GM18907 (cell line): Measurements from ENCODE around the gene LARP1.

Experiments
- ATAC-seq: cut with Tn5 transposase; IDR thresholded peaks from one replicate; pipeline ENCODE4 v1.9.1; 2021; ENCODE audit warnings: mild to moderate bottlenecking, moderate library complexity; ENCODE audit not compliant: unreplicated experiment

The LARP1 gene

DNA sequence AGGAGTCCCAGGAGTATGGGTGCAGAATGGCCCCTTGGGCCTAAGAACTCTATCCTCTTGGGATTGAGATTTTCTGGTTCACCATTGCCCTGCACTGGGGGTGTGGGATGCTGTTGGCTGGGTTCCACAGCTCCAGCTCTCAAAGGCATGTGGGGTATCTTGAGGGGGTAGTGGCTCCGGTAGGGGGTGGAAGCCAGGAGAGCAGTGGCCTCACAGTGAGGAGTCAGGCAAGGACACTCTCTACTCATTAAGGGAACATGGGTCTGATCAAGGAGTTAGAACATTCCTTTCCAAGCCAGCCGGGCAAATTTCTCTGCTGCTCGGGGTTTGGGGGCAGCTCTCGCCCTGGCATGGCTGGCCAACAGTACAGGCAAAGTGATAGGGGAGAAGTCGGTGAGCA is 33.0 kb downstream of the LARP1 start:
- no peak for ATAC-seq

DNA sequence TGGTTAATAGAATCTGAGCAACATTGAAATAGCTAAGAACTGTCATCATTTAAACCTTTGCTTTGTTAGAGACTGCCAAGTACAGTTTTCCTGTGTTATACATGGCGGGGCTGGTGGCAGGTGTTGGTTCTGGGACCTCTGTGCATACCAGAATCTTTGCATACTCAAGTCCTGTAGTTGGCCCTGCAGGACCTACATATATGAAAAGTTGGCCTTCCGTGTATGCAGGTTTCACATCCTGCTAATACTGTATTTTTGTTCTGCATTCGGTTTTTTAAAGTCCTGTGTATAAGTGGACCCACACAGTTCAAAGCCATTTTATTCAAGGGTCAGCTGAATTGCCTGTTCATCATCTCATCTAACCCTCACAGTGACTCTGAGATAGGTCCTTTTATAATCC is 36.4 kb downstream of the LARP1 start:
- ATAC-seq, result peak; percentile 79

- no peak for ATAC-seq
Observed at GRCh38 chr5:154793599-154794524, 38.7 kb downstream of the LARP1 start.

GRCh38 chr5:154794525-154795234 is 39.5 kb downstream of the LARP1 start:
- ATAC-seq, result no peak

GRCh38 chr5:154795235-154795596 is 40.0 kb downstream of the LARP1 start:
- ATAC-seq, result no peak

DNA sequence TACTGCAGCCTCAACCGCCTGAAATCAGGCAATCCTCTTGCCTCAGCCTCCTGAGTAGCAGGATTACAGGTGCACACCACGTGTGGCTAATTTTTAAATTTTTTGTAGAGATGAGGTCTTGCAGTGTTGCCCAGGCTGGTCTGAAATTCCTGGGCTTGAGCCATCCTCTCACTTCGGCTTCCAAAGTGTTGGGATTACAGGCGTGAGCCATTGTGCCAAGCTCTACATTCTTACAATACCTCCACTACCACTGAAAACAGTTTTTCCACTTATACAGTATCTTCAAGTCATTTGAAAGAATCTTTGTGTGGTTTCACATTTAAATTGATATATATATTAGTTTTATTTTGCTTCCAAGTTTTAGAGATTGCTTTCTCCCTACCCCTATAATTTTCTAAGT is 42.6 kb downstream of the LARP1 start:
- no peak for ATAC-seq

DNA sequence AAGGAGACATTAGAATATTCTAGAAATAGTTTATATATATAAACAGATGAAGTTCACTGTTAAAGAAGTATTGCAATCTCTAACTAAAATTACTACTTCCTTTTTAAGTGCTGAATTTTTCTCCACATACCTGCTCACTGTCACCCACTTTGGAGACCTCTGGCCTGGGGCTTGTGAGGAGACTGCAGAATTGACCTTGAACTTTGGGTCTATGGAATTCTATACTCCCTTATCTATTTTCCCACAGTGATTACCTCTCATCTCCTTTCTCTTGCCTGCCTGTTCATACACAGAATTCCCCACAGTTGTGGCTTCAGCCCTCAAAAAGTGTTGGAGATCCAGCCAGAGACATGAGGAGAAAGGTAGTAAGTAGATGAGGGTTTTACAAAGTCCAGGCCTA is 45.4 kb downstream of the LARP1 start:
- no peak for ATAC-seq

DNA sequence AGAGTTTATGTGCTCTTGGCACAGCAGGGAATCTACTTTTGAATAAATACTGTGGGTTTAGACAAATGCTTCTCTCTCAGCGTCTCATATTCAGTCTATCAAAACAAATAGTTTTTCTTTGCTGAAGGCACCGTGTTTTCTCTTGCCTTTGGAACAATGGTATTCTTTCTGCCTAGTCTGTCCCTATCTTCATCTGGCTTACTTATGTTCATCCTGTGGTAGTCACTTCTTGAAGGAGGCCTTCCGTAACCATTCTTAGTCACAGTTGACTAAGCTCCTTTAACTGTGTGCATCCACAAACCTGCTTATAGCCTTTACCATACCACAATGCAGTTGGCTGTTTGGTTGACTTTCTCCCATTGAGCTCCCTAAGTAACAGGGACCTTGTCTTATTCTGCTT is 45.9 kb downstream of the LARP1 start:
- ATAC-seq, result no peak

- no peak for ATAC-seq
Observed at GRCh38 chr5:154802050-154802449, 46.9 kb downstream of the LARP1 start.

- no peak for ATAC-seq
Observed at GRCh38 chr5:154806176-154806575, 51.0 kb downstream of the LARP1 start.

DNA sequence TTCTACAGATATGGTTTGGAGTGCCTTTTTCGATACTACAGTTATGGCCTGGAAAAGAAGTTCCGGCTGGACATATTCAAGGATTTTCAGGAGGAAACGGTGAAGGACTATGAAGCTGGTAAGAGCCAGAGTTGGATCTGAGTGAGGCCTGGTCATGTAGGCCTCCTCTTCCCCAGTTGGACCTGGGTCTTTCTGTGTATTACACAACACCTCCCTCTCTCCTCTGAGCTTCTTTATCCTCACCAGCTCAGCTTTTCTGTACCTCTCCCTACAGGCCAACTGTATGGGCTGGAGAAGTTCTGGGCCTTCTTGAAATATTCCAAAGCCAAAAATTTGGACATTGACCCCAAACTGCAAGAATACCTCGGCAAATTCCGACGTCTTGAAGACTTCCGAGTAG is 56.1 kb downstream of the LARP1 start:
- ATAC-seq, result no peak

GRCh38 chr5:154811653-154812465 is 56.7 kb downstream of the LARP1 start:
- ATAC-seq, result peak; percentile 63

DNA sequence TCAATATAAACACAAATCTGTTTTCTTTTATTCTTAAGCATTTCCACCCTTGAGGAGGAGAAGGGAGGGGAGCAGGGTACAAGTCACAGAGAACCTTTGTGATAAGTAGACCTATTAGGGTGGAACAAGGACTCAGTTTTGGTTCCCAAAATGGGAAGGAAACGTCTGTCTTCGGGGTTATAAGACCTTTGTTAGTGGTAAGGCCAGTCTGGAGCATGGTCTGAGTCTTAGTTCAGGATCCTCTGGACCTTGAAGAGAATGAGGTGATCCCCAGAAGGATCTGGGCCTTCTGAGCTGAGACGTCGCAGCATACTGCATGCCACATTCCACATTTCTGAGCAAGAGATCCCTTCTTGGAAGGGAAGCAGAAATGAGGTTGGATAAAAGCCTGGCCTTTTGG is 58.0 kb downstream of the LARP1 start:
- no peak for ATAC-seq

DNA sequence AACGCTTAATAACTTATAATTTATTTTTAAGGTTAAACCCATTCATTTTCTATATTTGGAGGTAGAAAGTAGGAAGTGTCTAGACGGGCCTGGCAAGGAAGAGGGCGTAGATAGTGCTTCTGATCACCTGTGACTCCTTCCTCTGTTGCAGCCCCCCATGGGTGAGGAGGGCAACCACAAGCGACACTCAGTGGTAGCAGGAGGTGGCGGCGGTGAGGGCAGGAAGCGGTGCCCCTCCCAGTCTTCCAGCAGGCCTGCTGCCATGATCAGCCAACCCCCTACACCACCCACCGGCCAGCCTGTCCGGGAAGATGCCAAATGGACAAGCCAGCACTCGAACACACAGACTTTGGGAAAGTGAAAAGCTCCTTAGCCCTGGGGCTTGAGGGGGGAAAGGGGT is 58.6 kb downstream of the LARP1 start:
- ATAC-seq, result no peak

- no peak for ATAC-seq
Observed at GRCh38 chr5:154815025-154815424, 59.8 kb downstream of the LARP1 start.

- no peak for ATAC-seq
Observed at GRCh38 chr5:154815684-154816247, 60.6 kb downstream of the LARP1 start.

DNA sequence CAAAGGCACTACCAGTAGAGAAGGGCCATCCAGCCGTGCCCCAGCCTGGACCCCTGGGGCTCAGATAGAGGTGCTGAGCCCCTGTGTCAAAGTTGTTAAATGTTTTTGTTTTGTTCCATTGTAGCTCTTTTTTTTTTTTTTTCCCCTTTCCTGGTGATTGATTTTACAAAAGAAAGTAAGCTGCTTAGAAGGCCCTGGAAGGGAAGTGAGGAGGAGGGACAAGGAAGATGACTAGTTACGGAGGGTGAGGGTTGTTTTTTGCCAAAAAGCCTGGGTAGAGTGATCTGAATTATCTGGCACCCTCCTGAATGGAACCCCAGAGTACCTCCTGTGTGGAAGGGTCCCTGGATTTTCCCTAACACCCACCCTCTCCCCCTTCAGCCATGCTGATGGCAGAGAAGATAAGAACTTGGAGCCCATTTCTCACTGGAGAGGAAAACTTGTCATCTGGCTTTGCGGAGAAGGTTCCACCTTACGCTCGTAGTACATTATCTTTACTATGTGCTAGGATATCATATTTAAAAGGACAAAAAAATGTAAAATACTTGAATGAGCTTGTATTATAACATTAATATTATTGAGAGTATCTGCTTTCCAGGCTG is 61.8 kb downstream of the LARP1 start:
- no peak for ATAC-seq

- no peak for ATAC-seq
Observed at GRCh38 chr5:154817815-154818214, 62.6 kb downstream of the LARP1 start.

GRCh38 chr5:154818471-154819116 is 63.4 kb downstream of the LARP1 start:
- no peak for ATAC-seq

DNA sequence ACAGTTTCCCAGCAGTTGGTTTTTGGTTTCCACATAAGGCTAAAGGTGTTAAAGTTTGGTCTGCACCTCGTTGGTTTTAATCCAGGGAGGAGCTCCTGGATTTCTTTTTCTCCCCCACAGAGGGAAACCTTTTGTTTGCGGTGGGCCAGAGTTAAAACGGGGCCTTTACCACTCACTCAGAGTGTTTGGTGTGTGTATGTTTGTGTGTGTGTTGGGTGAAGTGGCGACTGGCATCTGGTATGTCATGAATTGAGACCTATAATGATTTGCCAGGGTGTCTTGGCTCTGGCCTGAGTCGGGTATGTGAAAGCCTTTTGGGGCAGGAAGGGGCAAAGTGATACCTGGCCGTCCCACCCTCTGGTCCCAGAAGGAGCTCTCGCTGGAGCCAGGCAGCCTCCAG is 64.4 kb downstream of the LARP1 start:
- no peak for ATAC-seq
